Kidney (tissue), 14 donors: Measurements from ENCODE around the gene STAT5B. TPM values are rescaled to one million over a fixed set of nuclear protein-coding genes. Genes with fewer than 3 reads are reported as not detected.

Experiments used
- DNase-seq, 5 donors: peaks; one replicate each; pipeline ENCODE4 v3.0.0-alpha.2; 2013 to 2020
- FAIRE-seq: peaks from 2 replicates; lab custom pipeline; 2012; peaks lifted over from hg19 to GRCh38; lab: Jason Lieb, UNC
- H3K27ac ChIP-seq, 2 donors: one replicate each; pipeline ENCODE4 v1.7.0; 2013; ENCODE audit warnings: low read depth in 2 of 2, low read length in 2 of 2, inconsistent platforms in 1 of 2
- H3K27me3 ChIP-seq: one replicate; pipeline ENCODE4 v1.7.1; 2013; ENCODE audit warnings: low read length, inconsistent platforms; ENCODE audit not compliant: control insufficient read depth, insufficient read depth
- H3K36me3 ChIP-seq, 3 donors: one replicate each; pipeline versions ENCODE4 v1.7.0 to v1.7.1; 2013; ENCODE audit warnings: low read length in 3 of 3, control low read depth in 1 of 3, inconsistent platforms in 1 of 3; ENCODE audit not compliant: insufficient read depth in 3 of 3, control insufficient read depth in 2 of 3
- H3K4me1 ChIP-seq, 3 donors: one replicate each; pipeline versions ENCODE4 v1.7.0 to v1.7.1; 2013; ENCODE audit warnings: low read length in 3 of 3, inconsistent platforms in 1 of 3, low read depth in 1 of 3; ENCODE audit not compliant: control insufficient read depth in 2 of 3, insufficient read depth in 2 of 3
- H3K4me3 ChIP-seq, 3 donors: one replicate each; pipeline versions ENCODE4 v1.7.0 to v1.8.1; 2013; ENCODE audit warnings: low read length in 3 of 3, control low read depth in 1 of 3, inconsistent platforms in 1 of 3
- H3K9ac ChIP-seq, 3 donors: one replicate each; pipeline versions ENCODE4 v1.7.0 to v1.7.1; 2013; ENCODE audit warnings: low read length in 3 of 3, control low read depth in 1 of 3, inconsistent platforms in 1 of 3
- H3K9me3 ChIP-seq, 3 donors: one replicate each; pipeline versions ENCODE4 v1.7.0 to v1.7.1; 2013; ENCODE audit warnings: low read length in 3 of 3, control low read depth in 1 of 3, inconsistent platforms in 1 of 3; ENCODE audit not compliant: control insufficient read depth in 2 of 3, insufficient read depth in 1 of 3
- intact Hi-C: fragments of 100-400 bp; cut with DNase I; formaldehyde crosslinking; loops from one replicate; pipeline ENCODE4 v1.11.1; 2022
- polyA plus RNA-seq: library from polyadenylated mRNA; stranded (reverse); fragments of 350-450 nt; fragmentation: Illumina TruSeq; extraction: RNeasy Lipid Tissue Mini Kit (QIAGEN cat#74804); gene quantifications from one replicate; pipeline ENCODE4 v1.2.3, GENCODE V29; 2014; ENCODE audit warnings: low read depth, low replicate concordance; ENCODE audit not compliant: insufficient read depth
- total RNA-seq: library from RNA; stranded (reverse); fragmentation: NEBNext Ultra II Directional; extraction: Animal tissue kit (Norgen Biotek cat#: 25700); gene quantifications from one replicate; pipeline ENCODE4 v1.2.1, GENCODE V29; 2021
- TF ChIP-seq, protein P1 (sequence below): IDR thresholded peaks from 3 replicates; pipeline ENCODE4 v1.5.1; 2012; ENCODE audit warnings: mild to moderate bottlenecking, moderate library complexity, borderline replicate concordance; ENCODE audit not compliant: insufficient read depth; ENCODE audit errors: extremely low read depth
- donor health status: control.
- donor health status: control.
- donor health status: control.
- donor health status: control.
- donor health status: control.
- donor health status: DM: yes; HTN: yes; CAD: no.
- donor health status: Normal renal cell carcinoma (clear cell type).

STAT5B gene
- total and polyA plus RNA-seq, 2 donors from 2014 or later, result 20.4 to 68.0 TPM

GRCh38 chr17:42272162-42272907 is 3.9 kb downstream of the STAT5B start:
- TF ChIP-seq, protein P1, sequence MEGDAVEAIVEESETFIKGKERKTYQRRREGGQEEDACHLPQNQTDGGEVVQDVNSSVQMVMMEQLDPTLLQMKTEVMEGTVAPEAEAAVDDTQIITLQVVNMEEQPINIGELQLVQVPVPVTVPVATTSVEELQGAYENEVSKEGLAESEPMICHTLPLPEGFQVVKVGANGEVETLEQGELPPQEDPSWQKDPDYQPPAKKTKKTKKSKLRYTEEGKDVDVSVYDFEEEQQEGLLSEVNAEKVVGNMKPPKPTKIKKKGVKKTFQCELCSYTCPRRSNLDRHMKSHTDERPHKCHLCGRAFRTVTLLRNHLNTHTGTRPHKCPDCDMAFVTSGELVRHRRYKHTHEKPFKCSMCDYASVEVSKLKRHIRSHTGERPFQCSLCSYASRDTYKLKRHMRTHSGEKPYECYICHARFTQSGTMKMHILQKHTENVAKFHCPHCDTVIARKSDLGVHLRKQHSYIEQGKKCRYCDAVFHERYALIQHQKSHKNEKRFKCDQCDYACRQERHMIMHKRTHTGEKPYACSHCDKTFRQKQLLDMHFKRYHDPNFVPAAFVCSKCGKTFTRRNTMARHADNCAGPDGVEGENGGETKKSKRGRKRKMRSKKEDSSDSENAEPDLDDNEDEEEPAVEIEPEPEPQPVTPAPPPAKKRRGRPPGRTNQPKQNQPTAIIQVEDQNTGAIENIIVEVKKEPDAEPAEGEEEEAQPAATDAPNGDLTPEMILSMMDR, result no peak
- Histone ChIP-seq H3K4me3 (no peak overlapping the region), H3K9me3 (no peaks in the 10 kb centered on the region), H3K9ac (no peak overlapping the region), H3K4me1 (peaks cover 0 to 6% (median 3%) of the 10 kb centered on the region in 3 donors), H3K36me3 (no peaks in the 10 kb centered on the region), H3K27ac (no peak overlapping the region), H3K27me3 (no peaks in the 10 kb centered on the region)
- DNase-seq, result peak in 1 of 5 donors; percentile 38
- intact Hi-C loops, result no loop called here
- FAIRE-seq, result no peak

GRCh38 chr17:42271779-42272035 is 4.5 kb downstream of the STAT5B start:
- Histone ChIP-seq H3K27me3 (no peaks in the 10 kb centered on the region), H3K4me1 (peaks cover 0 to 6% (median 3%) of the 10 kb centered on the region in 3 donors), H3K9ac (no peak overlapping the region), H3K36me3 (no peaks in the 10 kb centered on the region), H3K27ac (no peak overlapping the region), H3K9me3 (no peaks in the 10 kb centered on the region), H3K4me3 (no peak overlapping the region)
- no peak for FAIRE-seq
- intact Hi-C loops, result no loop called here
- TF ChIP-seq, protein P1, result no peak
- DNase-seq, result no peak

GRCh38 chr17:42271006-42271778 is 5.0 kb downstream of the STAT5B start:
- TF ChIP-seq, protein P1, result no peak
- intact Hi-C loops, result no loop called here
- FAIRE-seq (no peak), DNase-seq (no peak)
- Histone ChIP-seq H3K4me1 (peaks cover 0 to 6% (median 3%) of the 10 kb centered on the region in 3 donors), H3K4me3 (no peak overlapping the region), H3K27me3 (no peaks in the 10 kb centered on the region), H3K9ac (no peak overlapping the region), H3K27ac (no peak overlapping the region), H3K9me3 (no peaks in the 10 kb centered on the region), H3K36me3 (no peaks in the 10 kb centered on the region)
